K562 (cell line): Measurements from ENCODE around the gene B4GALT7. TPM values are rescaled to one million over a fixed set of nuclear protein-coding genes. Genes with fewer than 3 reads are reported as not detected.

Experiments
- CCNT2 ChIP-seq: IDR thresholded peaks from 2 replicates; pipeline ENCODE4 v1.6.1; 2011; ENCODE audit warnings: borderline replicate concordance, low read depth, mild to moderate bottlenecking, moderate library complexity, mixed read lengths, low read length; ENCODE audit not compliant: insufficient read length; ENCODE audit errors: extremely low read depth
- CREB3L1 ChIP-seq: fragments of 450-650 bp; IDR thresholded peaks from 2 replicates; pipeline ENCODE4 v1.6.1; 2014; ENCODE audit warnings: low read depth, mild to moderate bottlenecking, moderate library complexity, borderline replicate concordance
- FOSL1 ChIP-seq: fragments of 200-800 bp; sonication (Bioruptor generic); conservative IDR thresholded peaks from 2 replicates; pipeline ENCODE4 v1.6.1; 2016; ENCODE audit warnings: missing genetic modification characterization, missing compliant biosample characterization
- GABPB1 ChIP-seq: sonication (generic); formaldehyde crosslinking; IDR thresholded peaks from 2 replicates; pipeline ENCODE4 v1.8.0; 2022; ENCODE audit warnings: mild to moderate bottlenecking, missing genetic modification reagents
- JUN ChIP-seq, 2 experiments: sonication (generic) in 1 of 2; formaldehyde crosslinking in 1 of 2; IDR thresholded peaks; 2 replicates each; pipeline versions ENCODE4 v1.6.1 to v1.8.0; 2012 to 2022; ENCODE audit warnings: borderline replicate concordance in 2 of 2, mild to moderate bottlenecking in 2 of 2, improper control_type of control experiment in 1 of 2, low read depth in 1 of 2, low read length in 1 of 2, missing genetic modification reagents in 1 of 2
- MTA3 ChIP-seq: fragments of 450-650 bp; formaldehyde crosslinking; IDR thresholded peaks from 2 replicates; pipeline ENCODE4 v1.6.1; 2017; ENCODE audit warnings: mild to moderate bottlenecking, borderline replicate concordance
- NFYB ChIP-seq: IDR thresholded peaks from 2 replicates; pipeline ENCODE4 v1.6.1; 2011; ENCODE audit warnings: mild to moderate bottlenecking, moderate library complexity; ENCODE audit not compliant: insufficient read length; ENCODE audit errors: extremely low read depth
- RBM34 ChIP-seq: fragments of 200-400 bp; formaldehyde crosslinking; IDR thresholded peaks from 2 replicates; pipeline ENCODE4 v1.6.1; 2018; ENCODE audit warnings: low read length, borderline replicate concordance; ENCODE audit not compliant: insufficient read depth
- RNF219 ChIP-seq: fragments of 250-450 bp; sonication (Bioruptor Pico); IDR thresholded peaks from 2 replicates; pipeline ENCODE4 v1.5.0; 2022; ENCODE audit warnings: mild to moderate bottlenecking
- polyA plus RNA-seq, 8 experiments: library from polyadenylated mRNA; depleted of rRNA in 4 of 8; stranded (reverse) in 5 of 8; unstranded in 3 of 8; fragments of >200 nt; fragmentation: Nextera tagmentation in 2 of 8; fragmentation: Illumina TruSeq in 1 of 8; extraction: Ambion mirVana in 2 of 8; extraction: Trizol in 1 of 8; gene quantifications; 2 replicates each; pipeline versions ENCODE4 v1.2.1 to v1.2.3, GENCODE V29; 2011 to 2014; ENCODE audit warnings: inconsistent platforms in 1 of 8, missing spikeins in 1 of 8
- total RNA-seq, 7 experiments: library from RNA; depleted of rRNA in 6 of 7; stranded (reverse); fragments of >200 nt in 6 of 7; fragmentation: Illumina TruSeq in 2 of 7; extraction: Trizol in 2 of 7; gene quantifications; 2 replicates each; pipeline versions ENCODE4 v1.2.1 to v1.2.3, GENCODE V29; 2011 to 2021; ENCODE audit warnings: low replicate concordance in 1 of 7
- TF ChIP-seq, protein P1 (sequence below): fragments of 250-450 bp; sonication (Bioruptor Pico); IDR thresholded peaks from 2 replicates; pipeline ENCODE4 v1.8.0; 2022; ENCODE audit warnings: moderate library complexity, mild to moderate bottlenecking, inconsistent platforms
- TF ChIP-seq, protein P2 (sequence below), 2 experiments: fragments of 200-800 bp in 1 of 2; sonication (Bioruptor generic) in 1 of 2; sonication (generic) in 1 of 2; formaldehyde crosslinking in 1 of 2; IDR thresholded peaks in 1 of 2; conservative IDR thresholded peaks in 1 of 2; 2 replicates each; pipeline versions ENCODE4 v1.5.0 to v1.6.1; 2016 to 2020; ENCODE audit warnings: missing compliant biosample characterization in 1 of 2, missing genetic modification characterization in 1 of 2, missing genetic modification reagents in 1 of 2
- TF ChIP-seq, protein P3 (sequence below): fragments of 250-450 bp; sonication (Bioruptor Pico); IDR thresholded peaks from 2 replicates; pipeline ENCODE4 v1.9.0; 2021; ENCODE audit warnings: mild to moderate bottlenecking, inconsistent platforms
- TF ChIP-seq, protein P4 (sequence below), 2 experiments: fragments of 250-450 bp in 1 of 2; fragments of 450-650 bp in 1 of 2; sonication (Bioruptor Pico) in 1 of 2; IDR thresholded peaks; 2 replicates each; pipeline versions ENCODE4 v1.6.1 to v1.8.0; 2016 to 2021; ENCODE audit warnings: mild to moderate bottlenecking in 2 of 2, moderate library complexity in 2 of 2, missing compliant biosample characterization in 1 of 2, missing genetic modification characterization in 1 of 2

Gene B4GALT7
- total and polyA plus RNA-seq, 9 of the 15 experiments (the other 6 are each of a cell fraction or from before 2014, with no cell fraction given): 0.34 to 17.7 (median 9.1) TPM

DNA sequence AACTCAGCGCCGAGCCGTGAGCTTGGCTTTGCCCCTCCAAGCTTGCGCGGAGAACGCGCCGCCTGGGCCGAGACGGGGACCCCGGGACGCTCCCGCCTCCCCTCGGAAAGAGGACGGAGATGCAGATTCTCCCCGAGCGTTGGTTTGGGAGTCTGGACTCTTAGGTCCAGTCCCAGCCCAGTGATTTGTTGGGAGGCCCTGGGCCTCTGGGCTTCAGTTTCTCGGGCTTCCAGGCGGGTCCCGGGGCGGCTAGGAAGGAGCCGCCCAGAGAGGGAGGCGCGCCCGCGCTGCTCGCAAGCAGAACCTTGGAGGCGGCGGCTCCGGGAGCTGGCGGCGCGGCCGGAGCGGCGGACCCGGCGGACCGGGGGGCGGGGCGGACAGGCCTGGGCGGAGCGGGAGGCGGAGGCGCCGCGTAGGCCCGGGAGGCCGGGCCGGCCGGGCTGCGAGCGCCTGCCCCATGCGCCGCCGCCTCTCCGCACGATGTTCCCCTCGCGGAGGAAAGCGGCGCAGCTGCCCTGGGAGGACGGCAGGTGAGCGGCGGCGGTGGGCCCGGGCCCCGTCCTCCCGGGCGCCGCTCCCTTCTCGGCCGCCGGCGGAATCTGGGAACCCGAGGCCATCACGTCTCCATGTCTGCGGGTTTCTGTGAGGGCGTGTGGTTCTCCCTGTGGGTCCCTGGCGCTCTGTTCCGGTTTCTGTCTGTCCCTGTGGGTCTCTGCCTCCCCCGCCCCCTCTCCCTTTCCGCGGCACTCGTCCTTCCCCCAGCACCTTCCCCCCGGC lies at the start of gene B4GALT7 (continued):
- TF ChIP-seq, protein P1, sequence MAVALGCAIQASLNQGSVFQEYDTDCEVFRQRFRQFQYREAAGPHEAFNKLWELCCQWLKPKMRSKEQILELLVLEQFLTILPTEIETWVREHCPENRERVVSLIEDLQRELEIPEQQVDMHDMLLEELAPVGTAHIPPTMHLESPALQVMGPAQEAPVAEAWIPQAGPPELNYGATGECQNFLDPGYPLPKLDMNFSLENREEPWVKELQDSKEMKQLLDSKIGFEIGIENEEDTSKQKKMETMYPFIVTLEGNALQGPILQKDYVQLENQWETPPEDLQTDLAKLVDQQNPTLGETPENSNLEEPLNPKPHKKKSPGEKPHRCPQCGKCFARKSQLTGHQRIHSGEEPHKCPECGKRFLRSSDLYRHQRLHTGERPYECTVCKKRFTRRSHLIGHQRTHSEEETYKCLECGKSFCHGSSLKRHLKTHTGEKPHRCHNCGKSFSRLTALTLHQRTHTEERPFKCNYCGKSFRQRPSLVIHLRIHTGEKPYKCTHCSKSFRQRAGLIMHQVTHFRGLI (CRISPR knock-in tag): no peak
- no peak for TF ChIP-seq RBM34
- TF ChIP-seq, protein P2, sequence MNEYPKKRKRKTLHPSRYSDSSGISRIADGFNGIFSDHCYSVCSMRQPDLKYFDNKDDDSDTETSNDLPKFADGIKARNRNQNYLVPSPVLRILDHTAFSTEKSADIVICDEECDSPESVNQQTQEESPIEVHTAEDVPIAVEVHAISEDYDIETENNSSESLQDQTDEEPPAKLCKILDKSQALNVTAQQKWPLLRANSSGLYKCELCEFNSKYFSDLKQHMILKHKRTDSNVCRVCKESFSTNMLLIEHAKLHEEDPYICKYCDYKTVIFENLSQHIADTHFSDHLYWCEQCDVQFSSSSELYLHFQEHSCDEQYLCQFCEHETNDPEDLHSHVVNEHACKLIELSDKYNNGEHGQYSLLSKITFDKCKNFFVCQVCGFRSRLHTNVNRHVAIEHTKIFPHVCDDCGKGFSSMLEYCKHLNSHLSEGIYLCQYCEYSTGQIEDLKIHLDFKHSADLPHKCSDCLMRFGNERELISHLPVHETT (CRISPR knock-in tag; conservative IDR thresholded peaks at IDR 0.05 in 1 of 2, IDR thresholded peaks at IDR 0.05 in 1 of 2): peak; percentile 45 to 99; a peak in 2 of 4 replicates
- TF ChIP-seq NFYB: no peak
- TF ChIP-seq, protein P3, sequence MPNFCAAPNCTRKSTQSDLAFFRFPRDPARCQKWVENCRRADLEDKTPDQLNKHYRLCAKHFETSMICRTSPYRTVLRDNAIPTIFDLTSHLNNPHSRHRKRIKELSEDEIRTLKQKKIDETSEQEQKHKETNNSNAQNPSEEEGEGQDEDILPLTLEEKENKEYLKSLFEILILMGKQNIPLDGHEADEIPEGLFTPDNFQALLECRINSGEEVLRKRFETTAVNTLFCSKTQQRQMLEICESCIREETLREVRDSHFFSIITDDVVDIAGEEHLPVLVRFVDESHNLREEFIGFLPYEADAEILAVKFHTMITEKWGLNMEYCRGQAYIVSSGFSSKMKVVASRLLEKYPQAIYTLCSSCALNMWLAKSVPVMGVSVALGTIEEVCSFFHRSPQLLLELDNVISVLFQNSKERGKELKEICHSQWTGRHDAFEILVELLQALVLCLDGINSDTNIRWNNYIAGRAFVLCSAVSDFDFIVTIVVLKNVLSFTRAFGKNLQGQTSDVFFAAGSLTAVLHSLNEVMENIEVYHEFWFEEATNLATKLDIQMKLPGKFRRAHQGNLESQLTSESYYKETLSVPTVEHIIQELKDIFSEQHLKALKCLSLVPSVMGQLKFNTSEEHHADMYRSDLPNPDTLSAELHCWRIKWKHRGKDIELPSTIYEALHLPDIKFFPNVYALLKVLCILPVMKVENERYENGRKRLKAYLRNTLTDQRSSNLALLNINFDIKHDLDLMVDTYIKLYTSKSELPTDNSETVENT (CRISPR knock-in tag): peak; percentile 94
- peak; percentile 21; the same call in 1 of the 2 replicates for TF ChIP-seq JUN (IDR thresholded peaks at IDR 0.05; ENCODE audit: borderline replicate concordance, low read depth, low read length)
- 0 out of 2 replicates have a peak, but pooled peaks have one; percentile 39 for TF ChIP-seq JUN (CRISPR knock-in tag; IDR thresholded peaks at IDR 0.05; ENCODE audit: borderline replicate concordance)
- TF ChIP-seq GABPB1 (CRISPR knock-in tag): peak; percentile 86
- TF ChIP-seq CCNT2: peak; percentile 93
- TF ChIP-seq FOSL1 (tag): 0 out of 2 replicates have a peak, but pooled peaks have one; percentile 11
- TF ChIP-seq MTA3: 0 out of 2 replicates have a peak, but pooled peaks have one; percentile 45
- TF ChIP-seq CREB3L1: peak; percentile 84
- TF ChIP-seq, protein P4, sequence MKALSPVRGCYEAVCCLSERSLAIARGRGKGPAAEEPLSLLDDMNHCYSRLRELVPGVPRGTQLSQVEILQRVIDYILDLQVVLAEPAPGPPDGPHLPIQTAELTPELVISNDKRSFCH (CRISPR knock-in tag; IDR thresholded peaks at IDR 0.05): no peak
- TF ChIP-seq, protein P4 (tag; IDR thresholded peaks at IDR 0.05): 0 out of 2 replicates have a peak, but pooled peaks have one; percentile 54
- no peak for TF ChIP-seq RNF219
